ENCODE measurements around the gene HBA2.

GRCh38 chr16:177394-177822, 4.7 kb downstream of the HBA2 start:
- TF ChIP-seq CTCF (IDR thresholded peaks at IDR 0.05) (no peak), EP300 (IDR thresholded peaks at IDR 0.05) (no peak), POLR2AphosphoS5 (IDR thresholded peaks at IDR 0.05) (no peak)

Data from sigmoid colon (tissue), 4 donors.